Renal pelvis (tissue), 4 donors: ENCODE data around the gene CHRDL2. TPM values are rescaled to one million over a fixed set of nuclear protein-coding genes. Genes with fewer than 3 reads are reported as not detected.

Source experiments
- DNase-seq: peaks from one replicate; pipeline ENCODE4 v3.0.0-alpha.2; 2013
- polyA plus RNA-seq, 3 donors: library from polyadenylated mRNA; unstranded; fragments of 120-200 nt; gene quantifications; one replicate each; pipeline ENCODE4 v1.2.1, GENCODE V29; 2013; ENCODE audit not compliant: insufficient read length in 3 of 3

The CHRDL2 gene
- polyA plus RNA-seq, 3 donors, result 0.31 to 0.50 (median 0.35) TPM

DNA sequence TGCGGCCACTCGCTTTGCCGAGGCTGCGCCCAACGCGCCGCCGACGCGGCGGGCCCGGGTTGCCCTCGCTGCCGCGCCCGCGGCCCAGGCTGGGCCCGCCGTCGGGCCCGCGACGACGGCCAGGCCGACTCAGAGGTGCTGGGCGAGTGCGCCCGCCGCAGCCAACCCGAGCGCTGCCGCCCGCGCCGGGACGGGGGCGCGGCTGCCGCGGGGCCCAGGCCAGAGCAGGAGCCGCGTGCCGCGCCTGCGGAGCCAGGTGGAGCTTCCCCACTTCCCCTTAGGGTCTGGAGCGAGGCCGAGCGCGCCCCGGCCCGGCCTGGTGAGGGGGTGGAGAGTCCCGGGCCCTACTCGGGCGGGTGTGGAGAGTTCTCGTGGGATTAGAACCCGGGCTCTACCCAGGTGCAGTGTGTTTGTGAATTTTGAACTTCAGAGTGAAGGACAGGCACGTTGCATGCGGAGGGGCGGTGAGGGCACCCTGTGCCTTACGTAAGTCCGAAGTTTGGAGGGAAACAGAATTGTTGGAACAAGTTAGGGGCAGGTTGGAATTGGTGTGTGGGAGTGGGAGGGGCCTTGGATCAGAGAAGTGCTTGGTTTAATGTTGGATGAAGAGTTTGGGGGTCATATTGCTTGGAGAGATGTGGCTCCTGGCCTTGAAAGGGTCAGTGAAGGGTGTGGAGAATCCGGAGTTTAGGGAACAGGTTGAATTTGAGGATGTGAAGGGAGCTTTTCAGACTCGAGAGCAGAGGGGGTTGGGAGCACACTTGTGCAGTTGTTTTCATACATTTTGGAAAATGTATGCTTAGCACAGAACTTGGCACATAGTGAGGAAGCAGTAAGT lies 18.1 kb upstream of the CHRDL2 start:
- DNase-seq, result peak; percentile 48

DNA sequence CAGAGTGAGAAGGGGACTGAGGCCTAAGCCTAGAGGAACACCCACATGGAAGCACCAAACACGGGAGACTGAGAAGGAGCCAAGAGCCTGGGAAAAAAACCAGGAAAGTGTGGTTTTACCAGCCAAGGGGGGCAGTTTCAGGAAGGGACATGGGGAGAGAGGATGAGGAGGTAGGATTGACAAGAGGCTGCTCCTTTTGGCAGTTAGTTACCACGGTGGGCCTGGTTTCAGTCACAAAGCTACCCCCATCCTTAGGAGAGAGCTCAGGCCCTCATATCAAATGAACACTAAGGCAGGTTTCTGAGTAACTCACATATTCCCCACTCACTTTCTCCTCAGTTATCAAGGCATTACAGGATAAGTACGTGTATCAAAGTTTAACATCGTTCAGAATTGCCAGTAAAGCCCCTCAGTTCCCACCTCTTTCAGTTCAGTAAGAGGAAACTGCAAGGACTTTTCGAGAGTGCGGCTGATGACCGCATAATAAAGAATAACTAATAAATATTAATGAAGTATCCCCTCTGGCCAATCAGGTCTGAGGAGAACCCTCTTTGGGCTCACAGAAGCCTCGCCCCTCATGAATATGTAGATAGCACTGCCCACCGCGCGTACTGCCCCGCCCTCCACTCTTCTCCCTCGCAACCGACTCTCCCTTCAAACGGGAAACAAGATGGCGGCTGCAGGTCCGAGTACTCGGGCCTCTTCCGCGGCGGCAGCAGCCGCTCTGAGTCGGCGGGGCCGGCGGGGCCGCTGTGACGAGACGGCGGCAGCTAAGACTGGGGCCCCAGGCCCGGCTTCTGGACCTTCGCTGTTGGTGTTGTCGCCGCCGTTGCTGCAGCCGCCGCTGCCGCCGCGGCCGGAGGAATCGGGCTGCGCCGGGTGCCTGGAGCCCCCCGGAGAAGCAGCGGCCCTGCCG lies 17.2 kb upstream of the CHRDL2 start, which contains the start of gene RNF169:
RNF169 (plus strand) TSS at position 639 of the 916 bp plus-strand sequence; CDS start at position 671, 32 bp downstream.
- DNase-seq, result peak; percentile 96

DNA sequence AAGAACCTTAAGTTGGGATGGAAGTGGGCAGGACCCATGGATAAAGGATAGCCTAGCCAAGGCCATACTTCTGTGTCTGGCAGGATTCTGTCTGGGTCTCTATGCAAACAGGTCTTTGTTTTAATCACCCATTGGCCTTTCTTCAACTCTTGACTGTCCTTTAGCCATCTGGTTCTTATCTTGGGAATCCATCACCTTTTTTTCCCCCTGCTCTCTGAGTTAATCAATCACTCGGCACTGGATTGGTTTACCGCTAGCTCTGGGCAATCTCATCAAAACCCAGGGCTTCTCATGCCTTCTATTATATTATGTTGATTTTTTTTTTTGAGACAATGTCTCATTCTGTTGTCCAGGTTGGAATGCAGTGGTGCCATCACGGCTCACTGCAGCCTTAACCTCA lies 15.6 kb upstream of the CHRDL2 start:
- no peak for DNase-seq

DNA sequence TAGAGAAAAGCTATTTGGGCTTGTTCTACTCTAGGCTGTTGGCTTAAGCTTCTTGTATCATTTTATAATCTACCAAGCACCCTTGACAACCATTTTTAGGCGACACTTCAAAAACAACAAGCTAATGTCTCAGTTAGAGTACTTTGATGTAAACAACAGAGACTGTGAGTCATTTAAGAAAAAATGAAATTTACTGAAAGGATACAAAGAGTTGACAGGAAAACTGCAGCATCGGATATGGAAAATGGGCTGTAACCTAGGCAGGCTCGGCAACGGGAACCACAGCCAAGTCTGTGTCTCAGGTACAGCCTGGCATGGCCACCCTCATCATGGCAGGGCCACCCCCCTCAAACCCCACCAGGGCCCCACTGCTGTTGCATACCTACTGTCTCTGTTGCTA lies 13.1 kb upstream of the CHRDL2 start:
- DNase-seq, result no peak

DNA sequence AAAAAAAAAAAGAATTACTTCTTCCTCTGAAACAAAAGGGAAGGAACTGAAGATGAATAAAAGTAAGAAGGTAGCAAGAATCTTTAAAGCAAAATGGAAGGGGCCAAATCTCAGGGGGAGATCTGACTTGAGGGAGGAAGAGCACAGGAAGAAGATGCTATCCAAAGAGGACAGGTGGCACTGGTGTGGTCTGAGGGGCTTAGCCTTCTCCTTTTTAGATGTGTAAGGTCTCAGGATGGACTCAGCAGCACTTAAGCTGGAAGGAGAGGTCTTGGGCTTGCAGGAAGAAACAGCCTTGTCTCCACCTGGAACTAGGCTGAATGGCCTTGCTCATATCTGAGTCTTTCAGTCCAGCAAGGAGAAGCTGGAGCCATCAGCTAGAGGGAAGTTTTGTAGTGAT lies 12.4 kb upstream of the CHRDL2 start:
- no peak for DNase-seq

DNA sequence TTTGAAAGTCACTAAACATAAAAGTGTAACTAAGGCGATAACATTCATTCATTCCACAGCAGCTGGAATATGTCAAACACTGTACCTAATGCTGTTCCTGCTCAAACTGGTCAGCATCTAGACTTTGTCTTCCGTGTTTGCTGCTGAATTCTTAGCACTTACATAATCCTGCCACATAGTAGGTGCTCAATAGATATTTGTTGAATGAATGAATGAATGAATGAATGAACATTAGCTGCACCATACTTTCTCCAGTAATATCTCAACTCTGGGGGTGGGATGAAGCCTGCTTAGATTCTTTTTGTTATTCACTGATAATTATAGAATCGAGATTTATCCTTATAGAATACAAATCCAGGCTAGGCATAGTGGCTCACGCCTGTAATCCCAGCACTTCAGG lies 10.8 kb upstream of the CHRDL2 start:
- DNase-seq, result no peak

DNA sequence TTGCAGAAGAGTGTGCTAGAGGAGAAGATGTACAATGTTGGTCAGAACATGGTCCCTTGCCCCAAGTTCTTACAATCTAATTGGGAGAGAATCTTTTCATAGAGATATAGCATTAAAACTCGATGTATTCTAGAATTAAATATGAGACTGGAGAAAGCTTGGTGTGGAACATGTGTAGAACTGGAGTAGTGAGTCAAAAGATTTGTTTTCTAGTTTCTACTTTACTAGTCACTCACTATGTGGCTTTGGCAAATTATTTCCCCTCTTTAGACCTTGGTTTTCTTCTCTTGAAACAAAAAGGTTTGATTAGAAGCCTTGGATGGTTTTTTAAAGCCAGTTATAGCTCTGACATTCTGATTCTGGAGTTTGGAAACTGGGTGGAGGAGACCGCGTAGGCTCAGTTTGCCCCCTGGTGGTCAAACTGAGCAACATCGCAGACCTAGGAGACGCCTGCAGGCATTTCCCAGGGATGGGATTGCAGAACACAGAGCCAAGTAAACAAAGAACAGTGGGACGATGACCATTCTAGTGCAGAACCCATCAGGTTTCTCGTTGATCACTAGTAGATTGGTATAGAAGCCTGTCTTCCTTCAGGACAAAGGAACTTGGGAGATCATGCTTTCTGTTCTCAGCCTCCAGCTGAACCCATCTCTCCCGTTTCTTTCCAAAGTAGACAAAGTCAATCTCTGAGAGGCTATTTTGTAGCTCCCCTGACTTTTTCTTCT lies 8.5 kb upstream of the CHRDL2 start:
- peak; percentile 43 for DNase-seq

DNA sequence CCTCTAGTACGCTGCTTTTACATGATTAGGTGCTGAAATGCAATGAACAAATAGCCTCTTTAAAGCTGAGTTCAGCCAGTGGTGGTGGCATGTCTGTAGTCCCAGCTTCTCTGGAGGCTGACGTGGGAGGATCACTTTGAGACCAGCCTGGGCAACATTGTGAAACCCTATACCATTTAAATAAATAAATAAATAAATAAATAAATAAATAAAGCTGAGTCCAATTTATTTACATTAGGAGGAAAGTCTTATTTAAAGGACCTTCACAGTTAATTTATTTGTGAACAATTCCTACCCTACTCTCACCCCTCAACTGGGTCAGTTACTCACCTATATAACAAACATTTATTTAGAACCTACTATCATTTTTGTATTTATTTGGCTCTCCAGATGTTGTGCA lies 4.8 kb upstream of the CHRDL2 start:
- DNase-seq, result no peak

DNA sequence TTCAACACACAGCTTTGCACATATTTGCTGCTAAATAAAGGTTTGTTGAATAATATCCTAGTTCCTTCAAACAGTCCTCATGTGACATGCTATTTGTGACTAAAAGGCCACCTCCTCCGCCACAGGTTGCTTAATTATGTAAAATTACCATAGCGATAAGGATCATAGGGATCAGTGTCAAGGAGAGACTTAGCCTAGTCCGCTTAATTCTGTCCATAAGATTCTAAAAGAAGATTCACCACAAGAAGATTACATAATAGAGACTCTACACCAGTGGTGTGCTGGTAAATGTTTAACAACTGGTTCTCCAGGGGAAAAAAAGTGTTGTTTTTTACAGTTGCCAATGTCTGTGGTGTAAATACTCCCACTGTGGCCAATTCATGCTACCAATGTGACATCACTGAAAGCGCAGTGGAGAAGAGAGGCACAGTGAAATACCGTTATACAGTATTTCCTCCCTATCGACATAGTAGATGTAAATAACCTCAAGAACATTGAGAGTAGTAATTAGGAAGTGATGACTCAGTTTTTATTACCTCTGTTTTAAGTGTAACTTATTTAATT lies 4.2 kb upstream of the CHRDL2 start:
- no peak for DNase-seq

DNA sequence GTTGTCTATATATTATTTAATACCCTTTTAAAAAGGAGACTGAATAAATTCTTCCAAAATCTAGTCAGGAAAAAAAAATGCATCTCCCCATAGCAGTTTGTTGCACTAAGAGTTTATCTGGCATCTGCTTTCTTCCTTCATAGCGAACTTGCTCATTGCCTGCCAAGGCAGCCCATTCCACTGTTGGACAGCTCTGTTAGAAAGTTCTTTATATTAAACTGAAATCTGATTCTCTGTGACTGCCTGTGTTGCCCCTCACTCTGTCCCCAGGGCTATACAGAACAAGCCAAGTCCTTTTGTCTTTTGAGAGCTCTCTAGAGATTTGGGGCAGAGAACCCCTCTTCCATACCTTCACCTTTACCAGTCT lies 3.3 kb upstream of the CHRDL2 start:
- no peak for DNase-seq

DNA sequence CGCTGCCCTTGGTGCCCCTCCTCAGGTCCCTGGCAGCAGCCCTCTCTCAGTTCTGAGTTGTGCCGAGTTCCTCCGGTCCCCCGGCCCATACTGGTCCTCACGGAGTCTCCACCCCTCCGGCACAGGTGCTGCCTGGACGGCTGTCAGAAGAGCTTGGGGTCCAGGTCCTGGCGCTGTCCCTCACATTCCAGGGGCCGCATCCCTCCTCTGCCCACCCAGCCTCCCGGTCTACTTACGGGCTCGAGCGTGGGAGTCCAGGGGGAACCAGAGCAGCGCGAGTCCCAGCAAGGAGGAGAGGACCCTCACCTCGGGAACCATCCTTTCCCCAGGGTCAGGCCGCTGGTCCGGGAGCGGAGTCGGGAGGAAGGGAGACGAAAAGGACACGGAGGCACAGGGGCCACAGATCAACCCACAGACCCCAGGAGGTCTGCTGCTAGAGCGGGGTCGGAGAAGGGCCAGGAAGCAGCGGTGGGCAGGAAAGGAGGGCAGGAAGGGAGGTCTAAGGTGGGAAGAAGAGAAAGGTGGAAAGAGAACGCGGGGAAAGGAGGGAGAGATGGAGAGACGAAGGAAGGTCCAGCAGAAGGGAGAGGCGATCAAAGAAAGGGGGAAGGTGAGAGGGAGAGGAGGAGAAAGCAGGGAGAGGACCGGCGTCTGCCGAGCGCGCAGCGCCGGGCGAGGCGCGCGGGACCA lies 510 bp downstream of the CHRDL2 start:
- no peak for DNase-seq

DNA sequence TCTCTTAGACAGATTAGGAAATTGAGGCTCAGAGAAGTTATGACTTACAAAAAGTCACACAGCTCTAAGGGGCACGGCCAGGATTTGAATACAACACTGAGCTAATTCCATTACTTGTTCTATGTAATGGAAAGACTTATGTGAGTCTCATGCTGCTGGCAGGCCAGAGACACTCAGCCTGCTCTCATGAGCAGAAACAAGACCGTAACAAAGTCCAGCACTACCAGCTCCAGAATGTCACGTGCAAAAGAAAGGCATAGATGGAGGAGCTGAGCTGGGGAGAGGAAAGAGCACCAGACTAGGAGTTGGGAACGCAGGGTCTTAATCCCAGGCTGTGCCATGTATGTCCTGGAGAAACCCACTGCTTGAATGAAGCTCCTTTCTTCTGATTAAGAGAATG lies 1.8 kb downstream of the CHRDL2 start:
- DNase-seq, result no peak

DNA sequence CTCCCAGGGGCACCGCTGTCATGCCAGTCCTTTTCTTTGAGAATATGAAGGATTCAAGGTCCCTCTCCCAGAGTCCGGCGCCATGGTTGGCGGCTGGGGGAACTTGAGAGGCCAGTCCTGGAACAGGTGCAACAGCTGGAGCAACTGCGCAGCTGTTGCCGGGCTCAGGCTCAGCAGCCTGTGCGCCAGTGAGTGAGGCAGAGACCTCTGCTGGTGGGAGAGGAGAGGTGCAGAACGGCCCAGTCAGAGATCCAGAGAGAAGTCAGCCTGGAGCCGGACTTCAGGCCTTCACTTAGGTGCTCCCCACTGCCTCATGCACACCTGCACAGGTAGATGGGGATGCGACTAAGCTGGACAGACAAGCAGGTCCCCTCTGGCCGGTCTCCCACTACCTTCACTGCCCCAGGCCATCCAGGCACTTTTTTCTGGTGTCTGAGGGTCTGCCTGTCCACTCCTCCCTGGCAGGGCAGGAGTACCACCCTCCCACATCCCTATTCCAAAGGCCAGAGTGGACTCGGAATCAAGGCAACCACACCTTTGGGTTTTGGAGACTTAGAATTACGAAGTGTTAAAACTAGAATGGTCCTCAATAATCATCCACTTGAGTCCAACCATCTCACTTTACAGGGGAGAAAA lies 4.6 kb downstream of the CHRDL2 start:
- DNase-seq, result peak; percentile 73

DNA sequence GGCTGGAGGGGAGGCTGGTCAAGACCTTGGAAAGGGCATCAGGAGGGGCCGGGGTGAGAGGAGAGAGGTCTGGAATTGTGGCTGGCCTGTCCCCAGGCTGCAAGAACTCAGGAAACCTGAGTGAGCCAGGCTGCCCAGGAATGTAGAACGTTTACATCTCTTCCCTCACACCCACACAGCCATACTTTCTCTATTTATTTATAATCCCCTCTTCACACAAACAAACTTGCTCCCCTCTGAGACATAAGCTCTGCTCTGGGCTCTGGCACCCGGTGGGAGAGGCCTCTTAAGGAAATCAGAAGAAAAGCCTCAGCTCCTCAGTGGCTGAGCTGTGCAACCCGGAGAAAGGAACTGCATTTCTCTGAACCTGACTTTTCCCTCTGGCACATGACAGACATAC lies 5.5 kb downstream of the CHRDL2 start:
- no peak for DNase-seq

DNA sequence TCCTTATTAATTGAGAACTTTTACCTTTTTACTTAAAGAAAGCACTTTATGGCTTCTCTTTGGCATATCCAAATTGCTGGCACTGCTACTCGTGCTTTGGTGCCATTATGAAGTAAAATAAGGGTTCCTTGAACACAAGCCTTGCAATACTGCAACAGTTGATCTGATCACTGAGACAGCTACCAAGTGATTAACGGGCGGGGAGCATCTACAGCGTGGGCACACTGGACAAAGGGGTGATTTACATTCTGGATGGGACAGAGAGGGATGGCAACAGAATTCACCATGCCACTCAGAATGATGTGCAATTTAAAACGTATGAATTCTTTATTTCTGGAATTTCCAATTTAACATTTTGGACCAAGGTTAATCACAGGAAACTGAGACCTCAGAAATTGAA lies 7.7 kb downstream of the CHRDL2 start:
- DNase-seq, result no peak

DNA sequence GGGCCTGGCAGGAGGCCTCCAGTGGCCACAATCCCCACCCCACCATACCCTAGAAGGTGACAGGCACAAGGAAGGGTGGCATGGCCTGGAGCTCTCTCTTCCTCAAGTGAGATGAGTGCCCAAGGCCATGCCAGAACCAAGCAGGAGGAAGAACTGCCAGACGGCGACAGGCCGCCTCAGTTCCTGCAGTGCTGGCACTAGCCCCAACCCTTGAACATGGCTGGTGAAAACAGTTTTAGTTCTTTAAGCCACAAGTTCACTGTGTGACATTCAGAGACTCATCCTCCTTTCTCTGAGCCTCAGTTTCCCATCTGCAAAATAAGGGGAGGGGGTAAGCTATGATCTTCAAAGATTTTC lies 9.8 kb downstream of the CHRDL2 start:
- no peak for DNase-seq

DNA sequence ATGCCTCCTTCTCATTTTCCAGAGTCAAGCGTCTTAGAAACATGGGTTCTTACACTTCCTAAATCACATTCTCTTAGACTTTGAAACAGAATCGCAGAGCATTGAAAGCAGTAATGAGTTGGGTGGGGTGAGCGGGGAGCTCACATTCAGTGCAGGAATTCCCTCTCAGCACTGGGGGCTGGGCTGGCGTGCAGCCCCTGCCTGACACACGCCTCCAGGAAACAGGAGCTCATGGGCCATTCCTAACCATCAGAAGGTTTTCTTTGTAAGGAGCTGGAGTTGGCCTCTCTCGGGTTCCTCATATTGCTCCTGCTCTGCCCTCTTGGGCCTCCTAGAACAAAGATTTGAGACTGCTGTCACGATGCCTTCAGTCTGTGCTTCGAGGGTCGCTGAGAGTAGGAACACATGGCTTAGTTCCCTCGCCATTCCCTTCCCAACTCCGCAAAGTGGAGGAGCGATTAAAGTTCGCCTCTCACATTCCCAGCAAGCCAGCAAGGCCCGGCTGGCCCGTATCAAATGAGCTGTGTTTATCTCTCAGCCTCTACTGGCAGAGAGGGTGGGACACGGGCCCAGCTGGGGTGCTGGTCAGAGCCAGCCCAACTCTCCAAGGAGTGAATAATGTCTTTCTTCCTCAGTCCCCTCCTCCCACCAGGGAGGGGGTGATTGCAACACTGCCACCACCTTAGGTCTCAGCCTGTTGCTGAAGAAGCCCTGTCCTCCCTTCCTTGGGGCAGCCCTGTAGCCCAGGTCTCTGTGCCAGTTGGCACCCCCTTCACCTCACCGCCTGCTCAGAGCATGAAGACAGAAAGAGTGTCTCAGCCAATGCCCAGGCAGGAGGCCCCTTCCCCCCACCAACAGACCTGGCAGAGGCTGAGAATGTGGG lies 10.4 kb downstream of the CHRDL2 start:
- DNase-seq, result peak; percentile 58

DNA sequence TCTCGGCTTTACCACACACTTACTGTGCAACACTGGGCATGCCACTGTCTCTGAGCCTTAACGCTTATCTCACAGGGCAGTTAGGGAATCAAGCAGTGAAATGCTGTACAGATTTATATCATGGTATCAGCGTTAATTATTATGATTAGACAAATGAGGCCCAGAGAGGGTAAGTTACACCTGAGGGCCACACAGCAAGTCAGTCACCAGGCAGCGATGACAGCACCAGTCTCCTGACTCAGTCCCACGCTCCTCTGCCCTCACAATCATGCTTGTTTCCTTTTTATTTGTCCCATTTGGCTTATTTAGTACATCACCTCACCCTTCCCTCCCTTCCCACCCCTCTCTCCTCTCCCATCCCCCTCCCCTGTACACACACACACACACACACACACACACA lies 12.2 kb downstream of the CHRDL2 start:
- no peak for DNase-seq

DNA sequence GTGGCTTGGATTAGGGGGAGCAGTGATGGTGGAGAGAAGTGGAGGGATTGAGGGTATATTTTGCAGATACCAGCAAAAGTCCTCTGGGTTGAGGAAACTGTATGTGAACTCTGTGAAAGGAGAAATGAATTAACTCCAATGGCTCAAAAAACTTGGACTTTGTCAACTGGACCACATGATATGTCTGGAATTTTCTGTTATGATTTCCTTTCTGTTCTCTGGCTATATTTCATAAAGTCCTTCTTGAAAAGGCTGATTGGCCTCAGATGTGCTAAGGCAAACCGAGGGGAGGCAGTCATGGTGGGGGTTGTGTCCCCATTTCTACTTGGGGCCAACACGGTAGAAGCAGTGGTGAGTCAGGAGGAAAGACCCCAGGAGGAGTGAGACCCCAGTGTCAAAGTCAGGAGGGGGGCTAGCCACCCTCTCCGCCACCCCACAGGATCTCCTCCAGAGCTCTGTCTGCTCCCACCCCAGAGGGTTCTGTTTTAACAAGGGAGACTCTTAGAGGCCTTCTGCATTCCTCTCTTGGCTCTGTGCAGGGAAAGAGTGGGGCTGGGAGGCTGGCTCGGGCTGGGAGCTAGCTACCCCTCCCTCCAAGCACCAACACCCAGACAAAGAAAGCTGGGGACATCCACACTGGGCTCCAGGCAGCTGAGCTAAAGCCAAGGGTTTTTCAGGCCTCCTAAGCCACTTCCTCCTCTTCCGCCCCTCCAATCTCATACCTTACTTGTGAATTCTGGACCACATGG lies 13.8 kb downstream of the CHRDL2 start:
- peak; percentile 36 for DNase-seq
